Superior temporal gyrus (tissue), 1 donor: Measurements from ENCODE around the gene POLR1F.

Experiments
- DNase-seq: peaks from one replicate; pipeline ENCODE4 v3.0.0-alpha.2; 2016; ENCODE audit errors: extremely low spot score

POLR1F gene

DNA sequence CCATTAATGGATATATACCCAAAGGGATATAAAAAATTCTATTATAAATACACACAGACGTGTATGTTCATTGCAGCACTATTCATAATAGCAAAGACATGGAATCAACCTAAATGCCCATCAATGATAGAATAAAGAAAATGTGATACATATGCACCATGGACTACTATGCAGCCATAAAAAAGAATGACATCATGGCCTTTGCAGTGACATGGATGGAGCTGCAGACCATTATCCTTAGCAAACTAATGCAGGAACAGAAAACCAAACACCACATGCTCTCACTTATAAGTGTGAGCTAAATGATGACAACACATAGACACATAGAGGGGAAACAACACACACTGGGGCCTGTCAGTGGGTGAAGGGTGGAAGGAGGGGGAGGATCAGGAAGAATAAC lies 33.0 kb downstream of the POLR1F start:
- DNase-seq = no peak

DNA sequence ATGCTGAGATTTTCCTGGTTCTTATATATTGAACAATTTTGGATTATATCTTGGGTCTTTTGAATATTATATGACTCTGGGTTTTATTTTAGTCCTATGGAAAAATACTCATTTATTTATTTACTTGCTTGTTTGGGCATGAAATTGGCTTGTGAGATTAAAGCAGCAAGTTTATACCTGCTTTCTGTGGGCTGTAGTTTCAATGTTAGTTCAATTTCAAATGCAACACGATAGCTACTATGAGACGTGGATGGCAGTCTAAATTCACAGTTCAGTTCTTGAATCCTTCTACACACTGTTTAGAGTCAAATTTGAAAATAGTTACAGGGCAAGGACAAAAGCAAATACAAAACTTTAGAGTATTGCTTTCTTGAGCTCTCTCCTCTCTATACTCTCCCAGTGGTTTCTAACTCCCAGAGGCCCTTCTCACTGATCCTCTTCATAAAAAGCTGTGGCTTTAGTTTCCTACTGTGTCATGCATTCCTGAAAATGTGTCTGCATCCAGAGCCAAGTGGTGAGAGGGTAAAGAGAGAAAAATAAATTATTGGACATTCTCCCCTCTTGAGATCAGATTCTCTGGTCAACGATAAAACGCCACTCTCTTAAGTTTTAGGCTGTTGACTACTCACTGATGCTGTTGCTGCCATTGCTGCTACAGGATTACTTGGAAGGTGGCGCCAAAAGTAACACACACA lies 34.4 kb downstream of the POLR1F start:
- no peak for DNase-seq

DNA sequence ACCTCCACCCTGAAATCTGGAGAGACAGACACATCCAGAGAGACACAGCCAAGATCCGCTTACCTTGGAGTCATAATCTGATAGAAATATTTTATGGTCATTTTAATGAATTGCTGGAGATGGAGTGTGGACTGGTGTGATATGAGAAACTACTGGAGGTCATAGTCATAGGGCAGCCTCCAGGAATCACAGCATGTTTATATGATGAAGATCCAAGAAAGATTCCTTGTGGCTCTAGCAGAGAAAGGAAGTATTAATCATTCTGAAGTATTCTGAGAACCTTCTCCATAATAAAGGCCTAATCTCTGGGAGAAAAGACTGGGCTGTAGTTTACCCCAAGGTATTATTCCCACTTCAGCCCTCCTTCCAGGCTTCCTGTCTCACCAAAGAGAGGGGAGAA lies 38.0 kb downstream of the POLR1F start:
- no peak for DNase-seq

DNA sequence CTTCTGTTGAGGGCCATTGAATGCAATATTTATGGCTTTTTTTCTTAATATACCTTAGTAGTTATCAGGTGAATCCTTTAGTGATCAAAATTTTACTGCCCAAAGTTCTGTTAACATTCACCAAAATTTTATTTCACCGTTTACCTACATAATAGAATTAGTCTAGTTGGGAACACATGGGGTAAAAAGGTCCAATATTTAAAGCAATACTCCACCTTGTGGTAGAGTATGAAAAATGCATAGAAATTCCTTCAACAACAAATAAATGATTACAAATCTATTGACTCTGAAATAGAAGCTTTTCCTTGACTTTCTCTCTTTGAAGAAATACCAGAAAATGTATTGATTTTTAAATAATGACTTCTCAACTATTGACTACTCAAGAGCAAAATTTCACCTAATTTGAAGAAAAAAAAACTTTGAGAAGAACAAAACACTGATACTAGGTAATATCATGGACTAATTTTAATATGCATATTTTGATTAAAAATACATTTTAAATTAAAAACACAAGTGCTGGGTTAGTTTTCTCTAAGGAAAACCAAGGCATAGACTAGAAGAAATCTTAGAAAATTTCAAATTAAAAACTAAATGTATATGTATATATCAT lies 43.3 kb downstream of the POLR1F start:
- DNase-seq = peak; percentile 77

DNA sequence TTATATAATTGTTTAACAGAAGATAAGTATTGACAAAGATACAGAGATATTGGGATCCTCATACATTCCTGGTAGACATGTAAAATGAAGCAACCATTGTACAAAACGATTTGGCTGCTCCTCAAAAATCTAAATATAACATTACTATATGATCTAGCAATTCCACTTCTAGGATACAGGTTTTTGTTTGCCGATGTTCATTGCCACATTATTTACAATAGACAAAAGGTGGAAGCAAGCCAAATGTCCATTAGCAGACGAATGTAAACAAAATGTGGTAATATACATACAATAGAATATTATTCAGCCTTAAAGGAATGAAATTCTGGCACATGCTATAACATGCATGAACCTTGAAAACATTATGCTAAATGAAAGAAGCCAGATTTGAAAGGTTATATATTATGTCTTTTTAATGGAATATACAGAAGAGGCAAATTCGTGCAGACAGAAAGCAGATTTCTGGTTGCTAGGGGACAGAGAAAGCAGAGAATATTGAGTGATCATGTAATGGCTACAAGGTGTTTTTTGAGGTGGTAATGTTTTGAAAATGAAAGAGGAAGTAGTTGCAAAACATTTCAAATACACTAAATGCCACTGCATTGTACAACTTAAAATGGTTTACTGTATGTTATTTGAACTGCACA lies 44.9 kb downstream of the POLR1F start:
- no peak for DNase-seq

DNA sequence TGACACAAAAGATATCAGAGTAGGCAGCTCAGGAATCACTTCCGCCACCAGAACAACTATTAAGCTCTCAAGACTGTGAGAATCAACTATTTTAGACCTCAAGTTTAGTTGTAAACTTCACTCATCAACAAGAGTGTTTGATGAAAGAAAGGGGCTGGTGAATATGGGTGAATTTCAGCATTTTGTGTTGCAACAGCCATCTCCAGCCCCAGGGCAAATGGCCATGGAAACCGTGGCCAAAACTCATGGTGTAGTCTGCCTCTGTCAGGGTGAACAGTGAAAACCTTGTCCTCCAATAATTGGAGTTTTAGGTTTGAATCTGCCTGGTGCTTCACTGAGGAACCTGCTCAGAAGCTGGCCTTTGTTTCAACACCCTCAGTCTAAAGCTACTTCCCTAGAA lies 60.0 kb downstream of the POLR1F start:
- DNase-seq = no peak
